OCI-LY1 (cell line): ENCODE measurements around the gene LAMC3.

Experiments used
- H2AFZ ChIP-seq: fragments of 200-600 bp; sonication (generic), shearing (Covaris generic); 2 replicates; pipeline ENCODE4 v1.6.0; 2014; ENCODE audit warnings: antibody characterized with exemption, mild to moderate bottlenecking, low read length
- H3F3A ChIP-seq: fragments of 200-600 bp; sonication (generic), shearing (Covaris generic); 2 replicates; pipeline ENCODE4 v1.6.0; 2014; ENCODE audit warnings: mild to moderate bottlenecking, antibody characterized with exemption, low read length, moderate library complexity; ENCODE audit not compliant: insufficient read depth
- H3K27ac ChIP-seq: fragments of 200-600 bp; sonication (generic); 2 replicates; pipeline ENCODE4 v1.5.1; 2014; ENCODE audit warnings: low read length, mixed run types, mild to moderate bottlenecking, low read depth; ENCODE audit not compliant: poor library complexity, severe bottlenecking
- H3K27me3 ChIP-seq: fragments of 200-600 bp; sonication (generic); 2 replicates; pipeline ENCODE4 v1.6.0; 2014; ENCODE audit warnings: antibody characterized with exemption, mild to moderate bottlenecking, low read length, moderate library complexity; ENCODE audit not compliant: insufficient read depth
- H3K36me3 ChIP-seq: fragments of 200-600 bp; sonication (generic); 2 replicates; pipeline ENCODE4 v1.6.1; 2014; ENCODE audit warnings: mild to moderate bottlenecking, antibody characterized with exemption, low read length, moderate library complexity, mixed read lengths; ENCODE audit not compliant: insufficient read depth
- H3K4me1 ChIP-seq: fragments of 200-600 bp; sonication (generic); 2 replicates; pipeline ENCODE4 v1.5.1; 2014; ENCODE audit warnings: mild to moderate bottlenecking, low read length, moderate library complexity; ENCODE audit not compliant: insufficient read depth, severe bottlenecking
- H3K4me2 ChIP-seq: fragments of 200-600 bp; sonication (generic), shearing (Covaris generic); 2 replicates; pipeline ENCODE4 v1.6.1; 2014; ENCODE audit warnings: low read length
- H3K4me3 ChIP-seq: fragments of 200-600 bp; sonication (generic); 2 replicates; pipeline ENCODE4 v1.5.1; 2014; ENCODE audit warnings: low read length, low read depth, mild to moderate bottlenecking, mixed read lengths; ENCODE audit not compliant: poor library complexity, severe bottlenecking
- H3K79me2 ChIP-seq: fragments of 200-600 bp; shearing (Covaris generic); 2 replicates; pipeline ENCODE4 v1.6.1; 2016; ENCODE audit warnings: mixed run types, low read length, mixed read lengths; ENCODE audit not compliant: insufficient read depth
- H3K9ac ChIP-seq: fragments of 200-600 bp; sonication (generic), shearing (Covaris generic); 2 replicates; pipeline ENCODE4 v1.6.1; 2014; ENCODE audit warnings: mild to moderate bottlenecking, low read length, mixed read lengths
- H3K9me2 ChIP-seq: fragments of 200-600 bp; sonication (generic), shearing (Covaris generic); 2 replicates; pipeline ENCODE4 v1.6.1; 2014; ENCODE audit warnings: low read depth, mild to moderate bottlenecking, low read length, mixed read lengths
- H3K9me3 ChIP-seq: fragments of 200-600 bp; shearing (Covaris generic); 2 replicates; pipeline ENCODE4 v1.6.1; 2014; ENCODE audit warnings: low read length, mixed read lengths
- H4K20me1 ChIP-seq: fragments of 200-600 bp; sonication (generic), shearing (Covaris generic); 2 replicates; pipeline ENCODE4 v1.6.0; 2016; ENCODE audit warnings: mild to moderate bottlenecking, low read length; ENCODE audit not compliant: insufficient read depth
- CTCF ChIP-seq: fragments of 200-600 bp; sonication (generic), shearing (Covaris generic); IDR thresholded peaks from 2 replicates; pipeline ENCODE4 v1.5.1; 2017; ENCODE audit warnings: mild to moderate bottlenecking, antibody characterized with exemption, low read length, moderate library complexity, mixed read lengths
- EZH2 ChIP-seq: fragments of 200-600 bp; sonication (generic), shearing (Covaris generic); IDR thresholded peaks from 2 replicates; pipeline ENCODE4 v1.8.0; 2017; ENCODE audit warnings: borderline replicate concordance, mixed run types, mild to moderate bottlenecking, antibody characterized with exemption, low read length, moderate library complexity, mixed read lengths

Gene LAMC3

GRCh38 chr9:131013015-131013755 lies 4.2 kb downstream of the LAMC3 start:
- no peak overlapping the region for H3K4me2 ChIP-seq
- H2AFZ ChIP-seq = no peak overlapping the region
- no peak overlapping the region for H3K4me3 ChIP-seq
- H3F3A ChIP-seq = no peaks in the 10 kb centered on the region
- H3K36me3 ChIP-seq = no peaks in the 10 kb centered on the region
- H3K9ac ChIP-seq = no peak overlapping the region
- H3K9me3 ChIP-seq = no peaks in the 10 kb centered on the region
- no peaks in the 10 kb centered on the region for H3K4me1 ChIP-seq
- no peak for TF ChIP-seq CTCF
- no peak for TF ChIP-seq EZH2
- no peaks in the 10 kb centered on the region for H3K79me2 ChIP-seq
- H3K9me2 ChIP-seq = no peaks in the 10 kb centered on the region
- H3K27me3 ChIP-seq = no peaks in the 10 kb centered on the region
- H4K20me1 ChIP-seq = no peaks in the 10 kb centered on the region
- H3K27ac ChIP-seq = no peak overlapping the region

GRCh38 chr9:131013771-131014676 lies 5.0 kb downstream of the LAMC3 start:
- no peak overlapping the region for H2AFZ ChIP-seq
- H3K27ac ChIP-seq = no peak overlapping the region
- no peak overlapping the region for H3K4me2 ChIP-seq
- no peaks in the 10 kb centered on the region for H3K4me1 ChIP-seq
- no peaks in the 10 kb centered on the region for H3F3A ChIP-seq
- no peak overlapping the region for H3K9ac ChIP-seq
- TF ChIP-seq EZH2 (no peak), CTCF (no peak)
- H3K9me3 ChIP-seq = no peaks in the 10 kb centered on the region
- no peaks in the 10 kb centered on the region for H3K79me2 ChIP-seq
- H3K4me3 ChIP-seq = no peak overlapping the region
- no peaks in the 10 kb centered on the region for H4K20me1 ChIP-seq
- H3K36me3 ChIP-seq = no peaks in the 10 kb centered on the region
- no peaks in the 10 kb centered on the region for H3K27me3 ChIP-seq
- H3K9me2 ChIP-seq = no peaks in the 10 kb centered on the region

GRCh38 chr9:131015112-131015511 lies 6.1 kb downstream of the LAMC3 start:
- no peak for TF ChIP-seq EZH2
- TF ChIP-seq CTCF = no peak
- no peaks in the 10 kb centered on the region for H3F3A ChIP-seq
- H3K9me3 ChIP-seq = no peaks in the 10 kb centered on the region
- H3K4me1 ChIP-seq = no peaks in the 10 kb centered on the region
- H3K9me2 ChIP-seq = no peaks in the 10 kb centered on the region
- H3K4me3 ChIP-seq = no peak overlapping the region
- H3K4me2 ChIP-seq = no peak overlapping the region
- no peaks in the 10 kb centered on the region for H3K79me2 ChIP-seq
- H2AFZ ChIP-seq = no peak overlapping the region
- H3K36me3 ChIP-seq = no peaks in the 10 kb centered on the region
- no peak overlapping the region for H3K27ac ChIP-seq
- no peaks in the 10 kb centered on the region for H3K27me3 ChIP-seq
- no peaks in the 10 kb centered on the region for H4K20me1 ChIP-seq
- no peak overlapping the region for H3K9ac ChIP-seq
